WERI-Rb-1 (cell line): Measurements from ENCODE around the gene TPTE.
"Not testable (repeated sequence)": the region's sequence is repeated elsewhere in the genome, so short reads cannot be mapped to it uniquely, and the experiment has no call there.

Experiments used
- DNase-seq: peaks from one replicate; pipeline ENCODE4 v3.0.0-alpha.2; 2020
- H3K27ac ChIP-seq: fragments of 250-450 bp; sonication (Bioruptor Pico); 2 replicates; pipeline ENCODE4 v1.5.1; 2020; ENCODE audit warnings: mild to moderate bottlenecking, moderate library complexity
- H3K27me3 ChIP-seq: fragments of 250-450 bp; sonication (Bioruptor Pico); 2 replicates; pipeline ENCODE4 v1.5.1; 2021; ENCODE audit warnings: mild to moderate bottlenecking, low read depth, moderate library complexity; ENCODE audit not compliant: insufficient read depth, severe bottlenecking
- H3K36me3 ChIP-seq: fragments of 250-450 bp; sonication (Bioruptor Pico); 2 replicates; pipeline ENCODE4 v1.5.1; 2020; ENCODE audit warnings: mild to moderate bottlenecking, moderate library complexity
- H3K4me3 ChIP-seq: 2 replicates; pipeline ENCODE4 v1.5.1; 2011; ENCODE audit warnings: low read depth, mild to moderate bottlenecking, control low read depth, low read length
- H3K9me3 ChIP-seq: fragments of 250-450 bp; sonication (Bioruptor Pico); 2 replicates; pipeline ENCODE4 v1.5.1; 2021; ENCODE audit warnings: mild to moderate bottlenecking, moderate library complexity; ENCODE audit not compliant: severe bottlenecking
- CTCF ChIP-seq: IDR thresholded peaks from 2 replicates; pipeline ENCODE4 v1.5.1; 2011; ENCODE audit warnings: low read depth, mild to moderate bottlenecking, control low read depth, inconsistent platforms, low read length

The TPTE gene

GRCh38 chr21:10521091-10521598 lies at the start of gene TPTE:
TSS of gene TPTE (plus strand) at chr21:10521583. CDS start at chr21:10538724, 17,141 bp downstream.
- Histone ChIP-seq H3K27ac (no peak within 1 kb of the TSS), H3K27me3 (peaks cover 11% of the 10 kb centered on the region), H3K36me3 (no peaks in the 10 kb centered on the region), H3K4me3 (no peak within 1 kb of the TSS), H3K9me3 (peaks cover 13% of the 10 kb centered on the region)
- no peak for TF ChIP-seq CTCF
- no peak for DNase-seq

GRCh38 chr21:10471999-10472398 lies 49.4 kb upstream of the TPTE start:
- H3K36me3 ChIP-seq, H3K4me3 ChIP-seq, H3K27ac ChIP-seq, H3K27me3 ChIP-seq, DNase-seq, H3K9me3 ChIP-seq: not testable (repeated sequence)

- H3K9me3 ChIP-seq, H3K27me3 ChIP-seq, H3K4me3 ChIP-seq, DNase-seq, H3K36me3 ChIP-seq, H3K27ac ChIP-seq: not testable (repeated sequence)
Observed at GRCh38 chr21:10477794-10478193, 43.6 kb upstream of the TPTE start.

- not testable (repeated sequence) for H3K9me3 ChIP-seq, H3K4me3 ChIP-seq, H3K36me3 ChIP-seq, H3K27ac ChIP-seq, DNase-seq, H3K27me3 ChIP-seq
Observed at GRCh38 chr21:10479875-10480274, 41.5 kb upstream of the TPTE start.

- H3K9me3 ChIP-seq, H3K4me3 ChIP-seq, DNase-seq, H3K36me3 ChIP-seq, H3K27ac ChIP-seq, H3K27me3 ChIP-seq: not testable (repeated sequence)
Observed at GRCh38 chr21:10484864-10485263, 36.5 kb upstream of the TPTE start.

GRCh38 chr21:10490453-10490852 lies 30.9 kb upstream of the TPTE start:
- not testable (repeated sequence) for H3K27ac ChIP-seq, H3K36me3 ChIP-seq, H3K9me3 ChIP-seq, DNase-seq, H3K27me3 ChIP-seq, H3K4me3 ChIP-seq

GRCh38 chr21:10511116-10511515 lies 10.3 kb upstream of the TPTE start:
- Histone ChIP-seq H3K9me3 (no peaks in the 10 kb centered on the region), H3K27ac (no peak overlapping the region), H3K4me3 (no peak overlapping the region), H3K27me3 (no peaks in the 10 kb centered on the region), H3K36me3 (no peaks in the 10 kb centered on the region)
- DNase-seq: no peak
- no peak for TF ChIP-seq CTCF

GRCh38 chr21:10516889-10517288 lies 4.5 kb upstream of the TPTE start:
- H3K36me3 ChIP-seq, H3K4me3 ChIP-seq, DNase-seq, H3K27me3 ChIP-seq, H3K27ac ChIP-seq: not testable (repeated sequence)
- peaks cover 11% of the 10 kb centered on the region for H3K9me3 ChIP-seq

GRCh38 chr21:10517904-10518303 lies 3.5 kb upstream of the TPTE start:
- not testable (repeated sequence) for H3K27me3 ChIP-seq, H3K4me3 ChIP-seq, DNase-seq, H3K27ac ChIP-seq, H3K36me3 ChIP-seq
- H3K9me3 ChIP-seq: peaks cover 13% of the 10 kb centered on the region

- H3K4me3 ChIP-seq, H3K36me3 ChIP-seq, H3K27me3 ChIP-seq, H3K27ac ChIP-seq, DNase-seq: not testable (repeated sequence)
- H3K9me3 ChIP-seq: peaks cover 13% of the 10 kb centered on the region
Observed at GRCh38 chr21:10521835-10522500, 585 bp downstream of the TPTE start.
